Measurements from ENCODE around the gene PPP2R1A.

DNA sequence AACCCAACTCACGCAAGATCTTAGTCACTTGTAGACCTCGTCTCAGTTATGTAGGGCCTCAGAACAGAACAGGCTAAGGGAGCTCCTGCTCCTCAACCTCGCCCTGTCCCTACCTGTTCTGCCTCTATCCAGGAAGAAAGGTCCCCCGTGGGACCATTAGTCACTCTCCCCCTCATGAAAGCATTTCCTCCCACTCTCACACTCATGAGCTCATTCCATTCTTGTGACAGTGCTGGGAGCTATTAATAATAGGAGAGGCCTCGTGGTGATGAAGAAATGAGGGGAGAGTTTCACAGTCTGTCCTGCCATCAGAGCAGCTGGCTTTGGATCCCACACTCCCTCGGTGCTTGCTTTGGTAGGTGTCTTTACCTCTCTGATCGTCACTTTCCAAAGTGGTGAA lies 10.2 kb downstream of the PPP2R1A start:
- TF ChIP-seq, protein P1, sequence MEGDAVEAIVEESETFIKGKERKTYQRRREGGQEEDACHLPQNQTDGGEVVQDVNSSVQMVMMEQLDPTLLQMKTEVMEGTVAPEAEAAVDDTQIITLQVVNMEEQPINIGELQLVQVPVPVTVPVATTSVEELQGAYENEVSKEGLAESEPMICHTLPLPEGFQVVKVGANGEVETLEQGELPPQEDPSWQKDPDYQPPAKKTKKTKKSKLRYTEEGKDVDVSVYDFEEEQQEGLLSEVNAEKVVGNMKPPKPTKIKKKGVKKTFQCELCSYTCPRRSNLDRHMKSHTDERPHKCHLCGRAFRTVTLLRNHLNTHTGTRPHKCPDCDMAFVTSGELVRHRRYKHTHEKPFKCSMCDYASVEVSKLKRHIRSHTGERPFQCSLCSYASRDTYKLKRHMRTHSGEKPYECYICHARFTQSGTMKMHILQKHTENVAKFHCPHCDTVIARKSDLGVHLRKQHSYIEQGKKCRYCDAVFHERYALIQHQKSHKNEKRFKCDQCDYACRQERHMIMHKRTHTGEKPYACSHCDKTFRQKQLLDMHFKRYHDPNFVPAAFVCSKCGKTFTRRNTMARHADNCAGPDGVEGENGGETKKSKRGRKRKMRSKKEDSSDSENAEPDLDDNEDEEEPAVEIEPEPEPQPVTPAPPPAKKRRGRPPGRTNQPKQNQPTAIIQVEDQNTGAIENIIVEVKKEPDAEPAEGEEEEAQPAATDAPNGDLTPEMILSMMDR (IDR thresholded peaks at IDR 0.05; ENCODE audit: insufficient read depth, low read length): no peak
- TF ChIP-seq, protein P2, sequence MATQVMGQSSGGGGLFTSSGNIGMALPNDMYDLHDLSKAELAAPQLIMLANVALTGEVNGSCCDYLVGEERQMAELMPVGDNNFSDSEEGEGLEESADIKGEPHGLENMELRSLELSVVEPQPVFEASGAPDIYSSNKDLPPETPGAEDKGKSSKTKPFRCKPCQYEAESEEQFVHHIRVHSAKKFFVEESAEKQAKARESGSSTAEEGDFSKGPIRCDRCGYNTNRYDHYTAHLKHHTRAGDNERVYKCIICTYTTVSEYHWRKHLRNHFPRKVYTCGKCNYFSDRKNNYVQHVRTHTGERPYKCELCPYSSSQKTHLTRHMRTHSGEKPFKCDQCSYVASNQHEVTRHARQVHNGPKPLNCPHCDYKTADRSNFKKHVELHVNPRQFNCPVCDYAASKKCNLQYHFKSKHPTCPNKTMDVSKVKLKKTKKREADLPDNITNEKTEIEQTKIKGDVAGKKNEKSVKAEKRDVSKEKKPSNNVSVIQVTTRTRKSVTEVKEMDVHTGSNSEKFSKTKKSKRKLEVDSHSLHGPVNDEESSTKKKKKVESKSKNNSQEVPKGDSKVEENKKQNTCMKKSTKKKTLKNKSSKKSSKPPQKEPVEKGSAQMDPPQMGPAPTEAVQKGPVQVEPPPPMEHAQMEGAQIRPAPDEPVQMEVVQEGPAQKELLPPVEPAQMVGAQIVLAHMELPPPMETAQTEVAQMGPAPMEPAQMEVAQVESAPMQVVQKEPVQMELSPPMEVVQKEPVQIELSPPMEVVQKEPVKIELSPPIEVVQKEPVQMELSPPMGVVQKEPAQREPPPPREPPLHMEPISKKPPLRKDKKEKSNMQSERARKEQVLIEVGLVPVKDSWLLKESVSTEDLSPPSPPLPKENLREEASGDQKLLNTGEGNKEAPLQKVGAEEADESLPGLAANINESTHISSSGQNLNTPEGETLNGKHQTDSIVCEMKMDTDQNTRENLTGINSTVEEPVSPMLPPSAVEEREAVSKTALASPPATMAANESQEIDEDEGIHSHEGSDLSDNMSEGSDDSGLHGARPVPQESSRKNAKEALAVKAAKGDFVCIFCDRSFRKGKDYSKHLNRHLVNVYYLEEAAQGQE (IDR thresholded peaks at IDR 0.05; ENCODE audit: insufficient replicate concordance, low read depth): no peak
- TF ChIP-seq POLR2AphosphoS5 (IDR thresholded peaks at IDR 0.05; ENCODE audit: low read depth) (no peak), SPI1 (IDR thresholded peaks at IDR 0.05; ENCODE audit: borderline replicate concordance, low read depth) (no peak), GABPA (IDR thresholded peaks at IDR 0.05; ENCODE audit: low read depth) (no peak)
